K562 (cell line): Measurements from ENCODE around the gene DKK3. TPM values are rescaled to one million over a fixed set of nuclear protein-coding genes. Genes with fewer than 3 reads are reported as not detected.
A peak's percentile ranks its signal among the peaks of the same experiment; 100 is the strongest.

Experiments
- BDP1 ChIP-seq: IDR thresholded peaks from 3 replicates; pipeline ENCODE4 v1.6.1; 2011; ENCODE audit not compliant: insufficient read length, insufficient read depth
- DMBX1 ChIP-seq: fragments of 250-450 bp; sonication (Bioruptor Pico); IDR thresholded peaks from 2 replicates; pipeline ENCODE4 v1.8.0; 2022; ENCODE audit warnings: inconsistent platforms, mild to moderate bottlenecking, moderate library complexity, borderline replicate concordance
- EP400 ChIP-seq: fragments of 450-650 bp; IDR thresholded peaks from 2 replicates; pipeline ENCODE4 v1.6.1; 2017; ENCODE audit warnings: antibody characterized with exemption, mild to moderate bottlenecking, moderate library complexity
- ETV1 ChIP-seq: fragments of 450-650 bp; conservative IDR thresholded peaks from 2 replicates; pipeline ENCODE4 v1.6.1; 2016; ENCODE audit warnings: missing genetic modification characterization, control low read depth, low read depth, missing compliant biosample characterization
- JUND ChIP-seq, 2 experiments: IDR thresholded peaks; 2 replicates in 1 of 2; 3 replicates in 1 of 2; pipeline ENCODE4 v1.6.1; 2011; ENCODE audit warnings: borderline replicate concordance in 2 of 2, low read depth in 2 of 2, low read length in 2 of 2, improper control_type of control experiment in 1 of 2, missing biosample characterization in 1 of 2, missing genetic modification characterization in 1 of 2, missing genetic modification reagents in 1 of 2
- L3MBTL2 ChIP-seq: fragments of 450-650 bp; IDR thresholded peaks from 2 replicates; pipeline ENCODE4 v1.6.1; 2016; ENCODE audit warnings: mild to moderate bottlenecking, moderate library complexity
- MBD1 ChIP-seq: fragments of 250-450 bp; sonication (Bioruptor Pico); IDR thresholded peaks from 2 replicates; pipeline ENCODE4 v1.8.0; 2022; ENCODE audit warnings: inconsistent platforms
- MECOM ChIP-seq: fragments of 250-450 bp; sonication (Bioruptor Pico); IDR thresholded peaks from 2 replicates; pipeline ENCODE4 v1.8.0; 2022; ENCODE audit warnings: inconsistent platforms
- MXD1 ChIP-seq: fragments of 250-450 bp; sonication (Bioruptor Pico); IDR thresholded peaks from 2 replicates; pipeline ENCODE4 v1.8.0; 2021; ENCODE audit warnings: borderline replicate concordance, mild to moderate bottlenecking, moderate library complexity; ENCODE audit not compliant: poor library complexity, severe bottlenecking
- RBM14 ChIP-seq: fragments of 200-400 bp; formaldehyde crosslinking; IDR thresholded peaks from 2 replicates; pipeline ENCODE4 v1.6.1; 2018; ENCODE audit warnings: low read depth, mild to moderate bottlenecking, low read length, moderate library complexity, borderline replicate concordance; ENCODE audit not compliant: insufficient read depth
- SOX6 ChIP-seq: fragments of 450-650 bp; IDR thresholded peaks from 2 replicates; pipeline ENCODE4 v1.6.1; 2014; ENCODE audit warnings: mild to moderate bottlenecking
- TRIM24 ChIP-seq, 2 experiments: fragments of 450-650 bp; IDR thresholded peaks; 2 replicates each; pipeline ENCODE4 v1.6.1; 2016
- ZNF318 ChIP-seq, 2 experiments: fragments of 450-650 bp; IDR thresholded peaks; 2 replicates each; pipeline ENCODE4 v1.6.1; 2016; ENCODE audit warnings: mild to moderate bottlenecking in 2 of 2, borderline replicate concordance in 1 of 2, low read depth in 1 of 2, moderate library complexity in 1 of 2
- polyA plus RNA-seq, 8 experiments: library from polyadenylated mRNA; depleted of rRNA in 4 of 8; stranded (reverse) in 5 of 8; unstranded in 3 of 8; fragments of >200 nt; fragmentation: Nextera tagmentation in 2 of 8; fragmentation: Illumina TruSeq in 1 of 8; extraction: Ambion mirVana in 2 of 8; extraction: Trizol in 1 of 8; gene quantifications; 2 replicates each; pipeline versions ENCODE4 v1.2.1 to v1.2.3, GENCODE V29; 2011 to 2014; ENCODE audit warnings: inconsistent platforms in 1 of 8, missing spikeins in 1 of 8
- total RNA-seq, 7 experiments: library from RNA; depleted of rRNA in 6 of 7; stranded (reverse); fragments of >200 nt in 6 of 7; fragmentation: Illumina TruSeq in 2 of 7; extraction: Trizol in 2 of 7; gene quantifications; 2 replicates each; pipeline versions ENCODE4 v1.2.1 to v1.2.3, GENCODE V29; 2011 to 2021; ENCODE audit warnings: low replicate concordance in 1 of 7

Gene DKK3
- total and polyA plus RNA-seq, 9 of the 15 experiments (the other 6 are each of a cell fraction or from before 2014, with no cell fraction given), result 0.14 to 0.85 (median 0.38) TPM; not detected in 6

GRCh38 chr11:12042215-12042676, 33.8 kb upstream of the DKK3 start (continued):
- TF ChIP-seq ETV1 (tag) (peak; percentile 60), MECOM (CRISPR knock-in tag) (peak; percentile 90), ZNF318 (IDR thresholded peaks at IDR 0.05; ENCODE audit: borderline replicate concordance in 1 of 2, low read depth in 1 of 2) (peak in 1 of 2 experiments; percentile 80; a peak in 2 of 4 replicates), L3MBTL2 (peak; percentile 30; the same call in 1 of the 2 replicates), JUND (IDR thresholded peaks at IDR 0.05; ENCODE audit: borderline replicate concordance, low read depth, low read length) (peak; percentile 27; the same call in 1 of the 2 replicates), JUND (tag; IDR thresholded peaks at IDR 0.05; ENCODE audit: borderline replicate concordance, low read depth, low read length) (peak; percentile 55; the same call in 2 of the 3 replicates), MXD1 (CRISPR knock-in tag) (no peak), SOX6 (peak; percentile 48; the same call in 1 of the 2 replicates), MBD1 (peak; percentile 87), EP400 (0 out of 2 replicates have a peak, but pooled peaks have one; percentile 28), RBM14 (no peak), DMBX1 (CRISPR knock-in tag) (no peak), TRIM24 (IDR thresholded peaks at IDR 0.05) (peak; percentile 92 to 95; a peak in 3 of 4 replicates), BDP1 (no peak)
- TF ChIP-seq, all 486 proteins: peak for 30
